Ectodermal cell (in vitro differentiated cells): ENCODE results near the gene MASP2.
"Not testable (repeated sequence)": the region's sequence is repeated elsewhere in the genome, so short reads cannot be mapped to it uniquely, and the experiment has no call there.

Experiments used
- H3K27ac ChIP-seq: 2 replicates; pipeline ENCODE4 v1.7.0; 2013; ENCODE audit warnings: mild to moderate bottlenecking, low read depth, low read length; ENCODE audit not compliant: insufficient read depth, poor library complexity, severe bottlenecking
- H3K27me3 ChIP-seq: 2 replicates; pipeline ENCODE4 v1.7.0; 2013; ENCODE audit warnings: mild to moderate bottlenecking, low read length; ENCODE audit not compliant: insufficient read depth, control insufficient read depth, poor library complexity, severe bottlenecking
- H3K36me3 ChIP-seq: one replicate; pipeline ENCODE4 v1.7.0; 2013; ENCODE audit warnings: low read length; ENCODE audit not compliant: control insufficient read depth, insufficient read depth
- H3K4me1 ChIP-seq: one replicate; pipeline ENCODE4 v1.7.0; 2013; ENCODE audit warnings: low read length; ENCODE audit not compliant: control insufficient read depth, insufficient read depth
- H3K4me3 ChIP-seq: 2 replicates; pipeline ENCODE4 v1.7.0; 2013; ENCODE audit warnings: low read depth, low read length, control low read depth; ENCODE audit not compliant: insufficient read depth
- H3K9me3 ChIP-seq: 2 replicates; pipeline ENCODE4 v1.7.0; 2013; ENCODE audit warnings: mild to moderate bottlenecking, low read length, moderate library complexity; ENCODE audit not compliant: control insufficient read depth
- WGBS, 2 experiments: methylation state at CpG; one replicate each; pipeline ENCODE4 v1.1.7; 2013; ENCODE audit warnings: missing lambda C conversion rate in 2 of 2; 5-methylcytosine and 5-hydroxymethylcytosine counted together

MASP2 gene

DNA sequence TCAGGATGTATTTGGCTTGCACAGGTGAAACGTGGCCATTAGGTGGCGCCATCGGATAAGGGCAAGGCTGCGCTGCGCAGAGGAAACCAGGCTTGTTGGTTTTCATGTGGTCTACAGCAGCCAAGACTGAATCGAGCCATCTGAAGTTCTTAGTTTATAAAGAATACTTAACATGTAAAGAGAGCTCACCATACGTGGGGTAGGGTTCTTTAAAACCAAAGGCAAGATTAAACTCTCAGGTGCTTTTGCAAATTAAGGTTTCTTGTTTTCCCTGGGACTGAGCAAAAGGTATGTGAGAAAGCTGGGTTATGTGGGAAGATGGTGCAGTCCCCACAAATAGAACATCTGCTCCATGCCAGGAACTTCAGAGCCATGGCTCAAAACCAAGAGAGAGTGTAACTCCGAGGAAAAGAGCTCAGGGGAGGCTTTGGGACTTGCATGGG lies 9.3 kb downstream of the MASP2 start:
- no peaks in the 10 kb centered on the region for H3K9me3 ChIP-seq
- no peak overlapping the region for H3K27ac ChIP-seq
- H3K36me3 ChIP-seq, result no peaks in the 10 kb centered on the region
- WGBS, 2 experiments, result 1 to 10% methylated on average over 7 to 8 of the region's 8 CpGs
- H3K4me1 ChIP-seq, result no peaks in the 10 kb centered on the region
- peaks cover 7% of the 10 kb centered on the region for H3K27me3 ChIP-seq
- H3K4me3 ChIP-seq, result no peak overlapping the region

DNA sequence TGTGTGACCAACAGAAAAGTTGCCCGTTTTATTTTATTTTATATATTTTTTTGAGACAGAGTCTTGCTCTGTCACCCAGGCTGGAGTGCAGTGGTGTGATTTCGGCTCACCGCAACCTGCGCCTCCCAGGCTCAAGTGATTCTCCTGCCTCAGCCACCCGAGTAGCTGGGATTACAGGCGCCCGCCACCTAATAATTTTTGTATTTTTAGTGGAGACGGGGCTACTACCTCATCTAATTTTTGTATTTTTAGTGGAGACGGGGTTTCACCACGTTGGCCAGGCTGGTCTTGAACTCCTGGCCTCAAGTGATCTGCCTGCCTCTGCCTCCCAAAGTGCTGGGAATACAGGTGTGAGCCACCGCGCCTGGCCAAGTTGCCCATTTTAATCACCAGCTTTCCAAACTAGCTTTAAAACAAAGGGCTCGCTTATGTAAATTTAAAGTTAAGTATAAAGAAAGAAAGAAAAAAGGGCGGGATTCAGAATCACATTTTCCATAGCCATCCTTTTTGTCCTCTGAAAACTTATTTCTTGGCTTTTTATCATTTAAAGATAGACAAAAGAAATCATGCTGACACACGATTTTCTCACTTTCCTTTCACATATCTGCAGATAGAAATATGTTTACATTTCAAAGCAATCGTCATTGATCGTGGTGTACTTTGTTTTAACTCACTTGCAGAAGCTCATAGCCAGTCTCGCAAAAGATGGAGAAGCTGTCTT lies 9.9 kb downstream of the MASP2 start:
- H3K27ac ChIP-seq, H3K36me3 ChIP-seq, H3K4me3 ChIP-seq, H3K9me3 ChIP-seq, H3K27me3 ChIP-seq, H3K4me1 ChIP-seq: not testable (repeated sequence)
- WGBS, 2 experiments, result 66 to 72% methylated on average over 16 to 18 of the region's 18 CpGs

GRCh38 chr1:11031624-11032262 lies 15.3 kb downstream of the MASP2 start:
- Histone ChIP-seq H3K9me3 (no peaks in the 10 kb centered on the region), H3K4me1 (no peaks in the 10 kb centered on the region), H3K36me3 (peaks cover under 1% of the 10 kb centered on the region), H3K27ac (no peak overlapping the region), H3K27me3 (no peaks in the 10 kb centered on the region), H3K4me3 (no peak overlapping the region)
- 94% methylated on average over 10 of the region's 10 CpGs for WGBS, 2 experiments

DNA sequence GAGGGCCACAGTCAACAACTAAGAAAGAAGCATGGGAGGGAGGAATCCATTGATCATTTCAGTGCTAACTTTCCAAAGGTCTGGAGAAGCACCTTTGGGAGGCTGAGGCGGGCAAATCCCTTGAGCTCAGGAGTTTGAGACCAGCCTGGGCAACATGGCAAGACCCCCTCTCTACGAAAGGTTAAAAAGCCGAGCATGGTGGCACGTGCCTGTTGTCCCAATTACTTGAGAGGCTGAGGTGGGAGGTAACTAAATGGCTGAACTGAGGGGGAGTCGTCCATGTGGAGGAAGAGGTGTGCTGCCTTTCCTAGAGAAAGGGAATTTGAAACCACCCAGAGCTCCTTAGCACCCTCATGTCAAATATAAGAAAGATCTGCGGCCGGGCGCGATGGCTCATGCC lies 16.2 kb downstream of the MASP2 start:
- Histone ChIP-seq H3K27ac (no peak overlapping the region), H3K9me3 (no peaks in the 10 kb centered on the region), H3K27me3 (no peaks in the 10 kb centered on the region), H3K4me1 (no peaks in the 10 kb centered on the region), H3K4me3 (no peak overlapping the region), H3K36me3 (peaks cover 3% of the 10 kb centered on the region)
- WGBS, 2 experiments, result 92% methylated on average over 9 of the region's 9 CpGs

GRCh38 chr1:11028018-11028417 lies 19.0 kb downstream of the MASP2 start:
- H3K9me3 ChIP-seq, result no peaks in the 10 kb centered on the region
- WGBS, 2 experiments, result 92 to 95% methylated on average over 3 of the region's 3 CpGs

GRCh38 chr1:11027316-11027715 lies 19.7 kb downstream of the MASP2 start:
- no peak overlapping the region for H3K27ac ChIP-seq
- H3K9me3 ChIP-seq, result no peaks in the 10 kb centered on the region
- H3K27me3 ChIP-seq, result no peaks in the 10 kb centered on the region
- peaks cover 27% of the 10 kb centered on the region for H3K36me3 ChIP-seq
- H3K4me1 ChIP-seq, result no peaks in the 10 kb centered on the region
- no peak overlapping the region for H3K4me3 ChIP-seq
- 87 to 89% methylated on average over 6 of the region's 6 CpGs for WGBS, 2 experiments

More at GRCh38 chr1:11028018-11028417, 19.0 kb downstream of the MASP2 start:
- Histone ChIP-seq H3K27ac (no peak overlapping the region), H3K27me3 (no peaks in the 10 kb centered on the region), H3K36me3 (peaks cover 27% of the 10 kb centered on the region), H3K4me3 (no peak overlapping the region), H3K4me1 (no peaks in the 10 kb centered on the region)

DNA sequence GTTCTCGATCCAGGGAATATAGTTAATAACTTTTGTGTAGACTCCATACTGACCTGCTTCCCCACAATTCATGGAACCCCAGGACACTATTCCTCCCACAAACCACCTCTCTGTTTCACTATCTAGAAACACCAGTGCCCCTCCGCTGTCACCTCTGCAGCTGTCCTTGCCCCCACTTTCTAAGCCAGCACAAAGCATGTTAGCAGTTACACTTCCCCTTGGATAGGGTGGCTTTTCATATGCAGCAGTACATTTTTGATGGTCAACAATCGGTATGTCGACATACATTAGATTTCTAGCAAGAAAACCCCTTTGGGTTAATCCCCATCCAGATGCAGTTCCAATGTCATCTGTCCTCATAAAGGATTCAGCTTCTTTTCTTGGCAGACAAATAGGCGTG lies 20.1 kb downstream of the MASP2 start:
- H3K9me3 ChIP-seq, result no peaks in the 10 kb centered on the region
- H3K4me3 ChIP-seq, result no peak overlapping the region
- peaks cover 27% of the 10 kb centered on the region for H3K36me3 ChIP-seq
- H3K27me3 ChIP-seq, result no peaks in the 10 kb centered on the region
- WGBS, 2 experiments, result 92 to 95% methylated on average over 5 of the region's 5 CpGs
- no peak overlapping the region for H3K27ac ChIP-seq
- H3K4me1 ChIP-seq, result no peaks in the 10 kb centered on the region

DNA sequence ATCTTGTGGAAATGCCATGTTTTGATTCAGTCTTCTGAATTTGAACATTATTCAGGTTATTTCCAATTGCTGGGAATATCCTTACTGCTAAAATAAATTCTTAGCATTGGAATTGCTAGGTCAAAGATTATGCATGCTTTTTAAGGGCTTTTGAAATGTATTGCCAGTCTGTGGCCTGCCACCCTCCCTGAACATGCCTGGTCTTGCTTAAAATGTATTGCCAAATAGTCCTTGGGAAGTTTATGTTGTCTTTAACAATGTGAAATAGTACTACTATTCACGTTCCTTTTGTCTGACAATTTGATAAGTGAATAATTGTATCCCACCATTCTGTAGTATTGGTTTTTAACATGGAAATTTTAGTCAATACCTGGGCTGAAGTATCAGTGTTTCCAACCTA lies 21.0 kb downstream of the MASP2 start:
- no peaks in the 10 kb centered on the region for H3K4me1 ChIP-seq
- H3K36me3 ChIP-seq, result peaks cover 32% of the 10 kb centered on the region
- no peaks in the 10 kb centered on the region for H3K9me3 ChIP-seq
- no peak overlapping the region for H3K4me3 ChIP-seq
- no peak overlapping the region for H3K27ac ChIP-seq
- no peaks in the 10 kb centered on the region for H3K27me3 ChIP-seq
- WGBS, 2 experiments, result 93 to 100% methylated on average over 1 of the region's 1 CpG

- 90 to 97% methylated on average over 1 of the region's 1 CpG for WGBS, 2 experiments
- peaks cover 32% of the 10 kb centered on the region for H3K36me3 ChIP-seq
These were observed 21.4 kb downstream of the MASP2 start for GRCh38 chr1:11025618-11026017.

DNA sequence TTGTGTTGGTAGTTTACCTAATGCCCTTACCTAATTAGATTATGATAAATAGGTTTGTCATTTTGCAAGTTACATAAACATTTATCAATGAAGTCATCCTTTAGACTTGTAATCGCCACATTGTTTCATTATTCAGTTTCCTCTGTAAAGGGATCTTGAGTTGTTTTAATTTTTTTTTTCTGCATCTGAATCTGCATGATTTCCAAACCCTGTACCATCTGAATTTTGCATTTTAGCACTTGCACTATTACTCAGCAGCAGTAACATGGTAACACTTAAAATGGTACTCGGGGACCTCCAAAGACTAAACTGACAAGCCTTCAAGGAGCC lies 22.2 kb downstream of the MASP2 start:
- 91 to 100% methylated on average over 1 to 2 of the region's 2 CpGs for WGBS, 2 experiments
- Histone ChIP-seq H3K36me3 (peaks cover 38% of the 10 kb centered on the region), H3K27me3 (no peaks in the 10 kb centered on the region), H3K4me1 (no peaks in the 10 kb centered on the region), H3K9me3 (no peaks in the 10 kb centered on the region), H3K4me3 (no peak overlapping the region), H3K27ac (no peak overlapping the region)

More at GRCh38 chr1:11025618-11026017, 21.4 kb downstream of the MASP2 start:
- Histone ChIP-seq H3K4me3 (no peak overlapping the region), H3K27ac (no peak overlapping the region), H3K9me3 (no peaks in the 10 kb centered on the region), H3K27me3 (no peaks in the 10 kb centered on the region), H3K4me1 (no peaks in the 10 kb centered on the region)
